ENCODE results near the gene PSMB8. TPM values are rescaled to one million over a fixed set of nuclear protein-coding genes. Genes with fewer than 3 reads are reported as not detected.
A peak's percentile ranks its signal among the peaks of the same experiment; 100 is the strongest.

Gene PSMB8
- total and polyA plus RNA-seq, 2 of the 8 experiments (the other 6 are each of a cell fraction or from before 2014, with no cell fraction given): 18.4 to 43.0 TPM

DNA sequence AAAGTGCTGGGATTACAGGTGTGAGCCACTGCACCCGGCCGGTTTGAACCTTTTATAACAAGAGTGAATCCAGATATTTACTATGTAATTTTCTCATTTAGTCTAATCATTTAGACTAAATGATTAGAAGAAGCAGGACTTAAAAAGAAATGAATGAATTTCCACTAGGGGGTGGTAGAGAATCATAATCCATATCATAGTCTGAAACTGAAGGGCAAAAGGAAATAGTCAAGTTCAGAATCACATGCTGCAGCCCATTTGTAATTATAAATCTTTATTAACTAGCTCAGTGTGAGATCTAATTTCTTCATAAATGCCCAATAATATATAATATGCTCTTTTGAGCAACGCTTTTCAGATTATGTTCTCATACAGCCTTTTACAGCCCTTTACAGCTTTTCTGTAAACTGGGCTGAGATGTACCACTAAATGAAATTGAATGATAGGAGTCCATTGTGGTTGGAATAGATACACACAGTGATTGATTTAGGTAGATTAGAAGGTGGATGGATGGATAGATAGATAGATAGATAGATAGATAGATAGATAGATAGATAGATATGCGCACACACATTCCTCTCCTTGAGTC lies 41.9 kb upstream of the PSMB8 start:
- 61% methylated on average over 4 of the region's 4 CpGs; no CpG with 5 or more reads in 1 of the 2 experiments for WGBS, 2 experiments (ENCODE audit: extremely low coverage in 1 of 2, insufficient coverage in 1 of 2, insufficient read length in 1 of 2, insufficient replicate concordance in 2 of 2, low coverage in 1 of 2, low lambda C conversion rate in 2 of 2, missing lambda C conversion rate in 1 of 2)
- CTCF ChIA-PET (ENCODE audit: partially characterized antibody): interaction anchor here (0.6 to 3.1 kb wide), 40 partner anchors 8 to 681 kb away, joined by 3 to 23 read pairs (median 4); partner anchors contain the start of genes HLA-DMA and TAP2
- Histone ChIP-seq H3K4ac (replicated peaks; ENCODE audit: insufficient read length, low read depth, low read length) (no peak overlapping the region), H3K4me3 (ENCODE audit: extremely low read depth in 1 of 4, insufficient read depth in 2 of 4, low read depth in 3 of 4, low read length in 4 of 4) (no peak overlapping the region), H4K20me1 (replicated peaks in 1 of 2; ENCODE audit: control insufficient read depth in 1 of 2, insufficient read depth in 2 of 2, low read length in 2 of 2) (no peaks in the 10 kb centered on the region), H3K9me3 (ENCODE audit: insufficient read depth in 2 of 2, low read depth in 1 of 2, low read length in 1 of 2) (no peaks in the 10 kb centered on the region), H3K18ac (ENCODE audit: extremely low read depth, low read length) (no peak overlapping the region), H3K36me3 (ENCODE audit: control insufficient read depth in 2 of 4, insufficient read depth in 4 of 4, low read length in 3 of 4) (no peaks in the 10 kb centered on the region), H3K23ac (ENCODE audit: insufficient read length) (no peak overlapping the region), H3K79me2 (ENCODE audit: control insufficient read depth in 1 of 2, insufficient read depth in 2 of 2, low read length in 2 of 2) (no peaks in the 10 kb centered on the region), H3K27ac (ENCODE audit: low read depth, low read length) (no peak overlapping the region), H3K9ac (replicated peaks in 1 of 4; ENCODE audit: extremely low read depth in 1 of 4, low read depth in 3 of 4, low read length in 3 of 4) (no peak overlapping the region), H3K56ac (replicated peaks; ENCODE audit: insufficient read length, low read depth, low read length) (no peak overlapping the region), H4K5ac (ENCODE audit: insufficient read length, low read depth, low read length) (no peak overlapping the region), H2BK12ac (ENCODE audit: low read depth, low read length) (no peak overlapping the region), H3K23me2 (ENCODE audit: low read depth, low read length) (no peaks in the 10 kb centered on the region), H2BK20ac (ENCODE audit: low read length) (no peak overlapping the region), H4K8ac (ENCODE audit: extremely low read depth, insufficient read depth, low read length) (no peak overlapping the region), H3K14ac (ENCODE audit: insufficient read length) (no peak overlapping the region), H4K91ac (replicated peaks; ENCODE audit: insufficient read length, low read length) (no peak overlapping the region), H3K4me1 (replicated peaks in 1 of 4; ENCODE audit: control insufficient read depth in 3 of 4, insufficient read depth in 4 of 4, low read length in 3 of 4) (no peaks in the 10 kb centered on the region), H3K27me3 (replicated peaks in 1 of 4; ENCODE audit: control insufficient read depth in 3 of 4, extremely low read depth in 1 of 4, insufficient read depth in 3 of 4, low read length in 3 of 4) (no peaks in the 10 kb centered on the region), H3K79me1 (ENCODE audit: low read depth, low read length) (no peaks in the 10 kb centered on the region), H2AK5ac (ENCODE audit: low read depth, low read length) (no peak overlapping the region), H2BK15ac (ENCODE audit: low read length) (no peak overlapping the region), H2BK120ac (replicated peaks; ENCODE audit: low read depth, low read length) (no peak overlapping the region), H2BK5ac (ENCODE audit: low read depth, low read length) (no peak overlapping the region), H2AFZ (ENCODE audit: low read length) (no peak overlapping the region), H3K4me2 (ENCODE audit: insufficient read depth in 1 of 2, low read depth in 2 of 2, low read length in 2 of 2) (no peak overlapping the region)
- DNase-seq (ENCODE audit: low read depth in 1 of 2, low spot score in 2 of 2) (no peak), FAIRE-seq (no peak)
- POLR2A ChIA-PET (ENCODE audit: partially characterized antibody): interaction anchor here (1.0 kb wide), 2 partner anchors 82 to 98 kb away, joined by 3 to 5 read pairs; no protein-coding TSS in a partner anchor
- no peak for TF ChIP-seq TAF7 (optimal IDR thresholded peaks at IDR 0.05; ENCODE audit: borderline replicate concordance, low read depth, low read length)
- no peak for TF ChIP-seq TEAD4 (IDR thresholded peaks at IDR 0.05; ENCODE audit: low read depth, low read length)
- TF ChIP-seq, protein P1, sequence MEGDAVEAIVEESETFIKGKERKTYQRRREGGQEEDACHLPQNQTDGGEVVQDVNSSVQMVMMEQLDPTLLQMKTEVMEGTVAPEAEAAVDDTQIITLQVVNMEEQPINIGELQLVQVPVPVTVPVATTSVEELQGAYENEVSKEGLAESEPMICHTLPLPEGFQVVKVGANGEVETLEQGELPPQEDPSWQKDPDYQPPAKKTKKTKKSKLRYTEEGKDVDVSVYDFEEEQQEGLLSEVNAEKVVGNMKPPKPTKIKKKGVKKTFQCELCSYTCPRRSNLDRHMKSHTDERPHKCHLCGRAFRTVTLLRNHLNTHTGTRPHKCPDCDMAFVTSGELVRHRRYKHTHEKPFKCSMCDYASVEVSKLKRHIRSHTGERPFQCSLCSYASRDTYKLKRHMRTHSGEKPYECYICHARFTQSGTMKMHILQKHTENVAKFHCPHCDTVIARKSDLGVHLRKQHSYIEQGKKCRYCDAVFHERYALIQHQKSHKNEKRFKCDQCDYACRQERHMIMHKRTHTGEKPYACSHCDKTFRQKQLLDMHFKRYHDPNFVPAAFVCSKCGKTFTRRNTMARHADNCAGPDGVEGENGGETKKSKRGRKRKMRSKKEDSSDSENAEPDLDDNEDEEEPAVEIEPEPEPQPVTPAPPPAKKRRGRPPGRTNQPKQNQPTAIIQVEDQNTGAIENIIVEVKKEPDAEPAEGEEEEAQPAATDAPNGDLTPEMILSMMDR (IDR thresholded peaks at IDR 0.05; ENCODE audit: control extremely low read depth in 1 of 3, insufficient read depth in 1 of 3, low read depth in 1 of 3, low read length in 3 of 3): peak in 2 of 3 experiments; percentile 25 to 38; a peak in 2 of 4 replicates
- TF ChIP-seq RAD21 (IDR thresholded peaks at IDR 0.05 in 1 of 2, conservative IDR thresholded peaks at IDR 0.05 in 1 of 2; ENCODE audit: low read depth in 2 of 2, low read length in 2 of 2): peak; percentile 63 to 67
- TF ChIP-seq ZNF274 (IDR thresholded peaks at IDR 0.05; ENCODE audit: borderline replicate concordance, extremely low read depth, low read length): no peak
